Omental fat pad (tissue), 4 donors: ENCODE measurements around the gene HAUS2. TPM values are rescaled to one million over a fixed set of nuclear protein-coding genes. Genes with fewer than 3 reads are reported as not detected.

Experiments
- ATAC-seq: fragments of 150-250 bp; one replicate; pipeline ENCODE4 v1.9.1; 2016; ENCODE audit warnings: mild to moderate bottlenecking, moderate library complexity; ENCODE audit not compliant: low FRiP score
- DNase-seq: peaks from one replicate; pipeline ENCODE4 v3.0.0-alpha.2; 2019; ENCODE audit warnings: low spot score
- total RNA-seq, 4 donors: library from RNA; depleted of rRNA; stranded (reverse); fragments of >200 nt; gene quantifications; one replicate each; pipeline ENCODE4 v1.1.0, GENCODE V29; 2016
- TF ChIP-seq, protein P1 (sequence below), 3 donors: fragments of 450-650 bp; IDR thresholded peaks; one replicate each; pipeline ENCODE4 v1.5.1; 2016 to 2017; ENCODE audit warnings: antibody characterized with exemption in 3 of 3, mild to moderate bottlenecking in 3 of 3, moderate library complexity in 2 of 3

HAUS2 gene
- 10 to 100 TPM; 24.6 to 41.9 (median 28.6) TPM for total RNA-seq

DNA sequence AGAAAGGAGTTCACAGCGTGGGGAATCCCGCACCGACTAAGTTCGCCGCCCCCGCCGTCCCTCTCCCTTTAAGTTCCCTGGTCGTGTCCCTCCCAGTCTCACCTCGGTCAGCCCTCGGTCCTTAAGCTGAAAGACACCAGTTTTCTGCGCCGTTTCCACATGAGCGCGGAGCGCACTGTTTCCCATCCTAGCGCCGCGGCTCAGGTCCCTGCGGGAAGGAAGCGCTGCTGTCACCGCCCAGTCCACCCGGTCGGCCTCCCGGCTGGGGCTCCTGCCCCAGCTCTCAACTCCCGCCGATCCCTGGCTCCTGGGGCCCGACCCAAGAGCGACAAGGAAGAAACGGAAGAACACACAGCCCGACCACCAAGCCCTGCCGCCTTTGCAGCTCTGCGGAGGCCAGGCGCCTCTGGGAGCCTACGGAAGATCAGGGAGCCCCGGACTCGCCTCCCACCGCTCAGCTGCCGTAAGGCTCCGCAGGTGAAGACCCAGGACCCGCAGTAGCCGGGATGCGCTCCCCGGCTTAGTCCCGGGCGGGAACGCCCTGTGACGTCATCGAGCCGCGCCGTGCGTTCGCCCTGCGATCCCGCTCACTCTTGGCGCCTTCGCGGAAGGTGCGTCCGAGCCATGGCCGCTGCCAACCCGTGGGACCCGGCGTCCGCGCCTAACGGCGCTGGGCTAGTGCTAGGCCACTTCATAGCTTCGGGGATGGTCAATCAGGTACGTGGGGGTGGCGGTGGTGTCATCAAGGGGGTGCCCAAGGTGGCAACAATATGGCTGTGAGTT, at the start of gene HAUS2, which contains the start of gene LRRC57:
TSS of gene HAUS2 (plus strand) at position 590 of the 783 bp plus-strand sequence. CDS start at position 625, 35 bp downstream.
TSS of gene LRRC57 (minus strand) at position 545 of the 783 bp plus-strand sequence. CDS start at position 186, 359 bp downstream.
- TF ChIP-seq, protein P1, sequence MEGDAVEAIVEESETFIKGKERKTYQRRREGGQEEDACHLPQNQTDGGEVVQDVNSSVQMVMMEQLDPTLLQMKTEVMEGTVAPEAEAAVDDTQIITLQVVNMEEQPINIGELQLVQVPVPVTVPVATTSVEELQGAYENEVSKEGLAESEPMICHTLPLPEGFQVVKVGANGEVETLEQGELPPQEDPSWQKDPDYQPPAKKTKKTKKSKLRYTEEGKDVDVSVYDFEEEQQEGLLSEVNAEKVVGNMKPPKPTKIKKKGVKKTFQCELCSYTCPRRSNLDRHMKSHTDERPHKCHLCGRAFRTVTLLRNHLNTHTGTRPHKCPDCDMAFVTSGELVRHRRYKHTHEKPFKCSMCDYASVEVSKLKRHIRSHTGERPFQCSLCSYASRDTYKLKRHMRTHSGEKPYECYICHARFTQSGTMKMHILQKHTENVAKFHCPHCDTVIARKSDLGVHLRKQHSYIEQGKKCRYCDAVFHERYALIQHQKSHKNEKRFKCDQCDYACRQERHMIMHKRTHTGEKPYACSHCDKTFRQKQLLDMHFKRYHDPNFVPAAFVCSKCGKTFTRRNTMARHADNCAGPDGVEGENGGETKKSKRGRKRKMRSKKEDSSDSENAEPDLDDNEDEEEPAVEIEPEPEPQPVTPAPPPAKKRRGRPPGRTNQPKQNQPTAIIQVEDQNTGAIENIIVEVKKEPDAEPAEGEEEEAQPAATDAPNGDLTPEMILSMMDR (IDR thresholded peaks at IDR 0.05) = no peak
- DNase-seq (peak; percentile 64), ATAC-seq (peak; percentile 93)

DNA sequence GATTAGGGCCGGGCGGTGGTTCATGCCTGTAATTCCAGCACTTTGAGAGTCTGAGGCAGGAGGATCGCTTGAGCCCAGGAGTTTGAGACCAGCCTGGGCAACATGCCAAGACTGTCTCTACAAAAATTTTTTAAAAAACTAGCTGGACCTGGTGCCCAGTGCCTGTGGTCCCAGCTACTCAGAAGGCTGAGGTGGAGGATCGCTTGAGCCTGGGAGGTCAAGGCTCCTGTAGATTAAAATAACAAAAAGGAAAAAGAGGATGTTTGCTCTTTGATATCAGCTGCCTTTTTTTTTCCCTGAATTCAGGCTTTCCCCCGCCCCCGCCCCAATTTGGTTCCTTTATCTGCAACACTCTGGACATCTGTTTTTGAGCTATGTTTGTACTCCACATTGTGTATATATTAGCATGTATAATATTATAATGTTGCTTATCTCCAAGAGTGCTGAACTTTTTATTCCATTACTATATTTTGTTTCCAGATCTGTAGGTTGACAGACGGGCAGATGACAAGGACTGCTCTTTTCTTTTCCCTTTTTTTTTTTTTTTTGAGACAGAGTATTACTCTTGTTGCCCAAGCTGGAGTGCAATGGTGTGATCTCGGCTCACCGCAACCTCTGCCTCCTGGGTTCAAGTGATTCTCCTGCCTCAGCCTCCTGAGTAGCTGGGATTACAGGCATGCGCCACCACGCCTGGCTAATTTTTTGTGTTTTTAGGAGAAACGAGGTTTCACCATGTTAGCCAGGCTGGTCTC, 48.6 kb upstream of the HAUS2 start:
- TF ChIP-seq, protein P1 (IDR thresholded peaks at IDR 0.05) = no peak
- ATAC-seq (no peak), DNase-seq (no peak)

DNA sequence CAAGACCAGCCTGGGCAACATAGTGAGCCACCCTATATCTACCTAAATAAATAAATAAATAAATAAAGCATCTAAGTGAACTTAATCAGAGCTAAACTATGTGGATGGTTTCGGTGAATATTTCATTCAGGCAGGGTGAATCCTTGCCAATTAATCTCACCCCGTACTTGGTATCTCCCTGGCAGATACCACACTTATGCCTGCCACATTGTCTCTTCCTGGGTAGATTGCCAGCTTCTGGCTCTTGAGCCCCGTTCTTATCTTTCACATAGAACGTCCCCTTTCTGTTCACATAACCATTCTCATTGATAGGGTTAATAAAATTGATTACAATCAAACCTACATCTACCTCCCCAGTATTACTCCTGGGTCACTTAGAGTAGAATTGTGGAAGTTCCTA, 46.2 kb upstream of the HAUS2 start:
- DNase-seq (no peak), ATAC-seq (no peak)
- TF ChIP-seq, protein P1 (IDR thresholded peaks at IDR 0.05) = no peak

DNA sequence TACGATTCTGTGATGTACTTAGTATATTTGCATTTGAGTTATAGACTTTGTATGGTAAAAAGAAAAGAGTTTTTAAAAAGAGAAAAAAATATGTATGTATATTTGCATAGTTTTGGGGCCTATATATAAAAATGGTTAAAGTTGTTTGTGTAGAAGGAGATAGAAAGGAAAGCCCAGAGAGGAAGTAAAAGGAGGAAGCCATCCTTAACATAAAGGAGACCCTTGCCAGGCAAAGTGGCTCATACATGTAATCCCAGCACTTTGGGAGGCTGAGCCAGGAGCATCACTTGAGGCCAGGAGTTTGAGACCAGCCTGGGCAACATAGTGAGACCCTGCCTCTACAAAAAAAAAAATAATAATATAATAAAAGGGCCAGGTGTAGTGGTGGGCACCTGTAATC, 44.8 kb upstream of the HAUS2 start:
- no peak for DNase-seq
- TF ChIP-seq, protein P1 (IDR thresholded peaks at IDR 0.05) = no peak
- no peak for ATAC-seq

DNA sequence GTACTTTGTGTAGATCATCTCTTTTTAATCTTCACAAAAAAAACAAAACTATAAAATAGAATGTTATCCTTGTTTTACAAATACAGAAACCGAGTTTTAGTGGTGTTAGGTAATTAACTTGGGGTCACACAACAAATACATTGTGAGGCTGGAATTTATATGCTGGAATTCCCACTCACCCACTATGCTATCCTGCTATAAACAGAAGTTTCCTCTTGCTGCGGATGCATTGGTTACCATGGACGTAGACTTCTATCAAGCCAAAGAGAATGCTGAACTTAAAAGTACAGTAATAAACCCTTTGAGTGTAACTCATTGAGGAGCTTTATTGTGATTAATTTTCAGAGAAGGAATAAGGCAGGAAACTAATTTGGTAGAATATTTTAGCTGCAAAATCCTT, 44.0 kb upstream of the HAUS2 start:
- ATAC-seq (no peak), DNase-seq (no peak)
- TF ChIP-seq, protein P1 (IDR thresholded peaks at IDR 0.05) = no peak

DNA sequence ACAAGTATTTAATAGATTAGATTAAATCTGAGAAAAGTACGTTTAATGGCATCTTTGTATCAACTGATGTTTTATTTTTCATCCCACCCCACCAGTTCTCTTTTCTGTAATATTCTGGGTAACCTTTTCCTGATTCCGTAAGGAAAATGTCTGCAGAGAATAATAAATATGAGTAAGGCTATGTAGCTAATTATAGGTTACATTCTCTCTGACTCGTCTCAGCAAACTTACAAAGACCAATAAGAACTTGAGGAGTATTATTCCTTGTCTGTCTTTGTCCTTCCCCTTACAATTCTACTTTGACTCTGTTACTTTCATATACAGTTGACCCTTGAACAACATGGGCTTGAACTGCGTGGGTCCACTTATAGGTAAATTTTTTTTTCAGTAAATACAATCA, 41.1 kb upstream of the HAUS2 start:
- TF ChIP-seq, protein P1 (IDR thresholded peaks at IDR 0.05) = no peak
- DNase-seq = no peak
- ATAC-seq = no peak
